ENCODE results near the gene NBEA.

Gene NBEA

GRCh38 chr13:35720290-35720689, 778.2 kb downstream of the NBEA start:
- no peak for DNase-seq

- peak; percentile 74 for DNase-seq
Measured at GRCh38 chr13:35720690-35721554, 778.9 kb downstream of the NBEA start.

Measured in NCI-H2227 treated with DMSO at 0.1 percent for 48 hours (cell line).